HCT116 (cell line): ENCODE results near the gene SLC39A1.

ENCODE experiments used
- CBX3 ChIP-seq: IDR thresholded peaks from 2 replicates; pipeline ENCODE4 v1.6.1; 2012; ENCODE audit warnings: low read depth
- EZH2 ChIP-seq: fragments of 200-600 bp; sonication (generic); IDR thresholded peaks from 2 replicates; pipeline ENCODE4 v1.6.1; 2017; ENCODE audit warnings: antibody characterized with exemption, mixed run types
- EZH2phosphoT487 ChIP-seq: fragments of 200-600 bp; IDR thresholded peaks from 2 replicates; pipeline ENCODE4 v1.6.1; 2018; ENCODE audit warnings: antibody characterized with exemption, borderline replicate concordance
- JUND ChIP-seq: IDR thresholded peaks from 2 replicates; pipeline ENCODE4 v1.6.1; 2012
- POLR2A ChIP-seq: IDR thresholded peaks from 2 replicates; pipeline ENCODE4 v1.7.0; 2011; ENCODE audit warnings: borderline replicate concordance; ENCODE audit not compliant: insufficient read depth, insufficient read length; ENCODE audit errors: extremely low read depth
- YY1 ChIP-seq: IDR thresholded peaks from 2 replicates; pipeline ENCODE4 v1.6.1; 2011; ENCODE audit warnings: low read length, low read depth, moderate library complexity, mild to moderate bottlenecking; ENCODE audit not compliant: insufficient replicate concordance; ENCODE audit errors: extremely low read depth
- TF ChIP-seq, protein P1 (sequence below), 3 experiments: fragments of 200-600 bp in 1 of 3; sonication (generic) in 1 of 3; IDR thresholded peaks in 2 of 3; conservative IDR thresholded peaks in 1 of 3; 2 replicates each; pipeline ENCODE4 v1.5.1; 2012 to 2017; ENCODE audit warnings: low read depth in 2 of 3, low read length in 2 of 3, antibody characterized with exemption in 1 of 3, borderline replicate concordance in 1 of 3, control low read depth in 1 of 3, mild to moderate bottlenecking in 1 of 3, mixed read lengths in 1 of 3, mixed run types in 1 of 3, moderate library complexity in 1 of 3; ENCODE audit not compliant: insufficient read depth in 1 of 3
- TF ChIP-seq, protein P2 (sequence below): IDR thresholded peaks from 2 replicates; pipeline ENCODE4 v1.6.1; 2012; ENCODE audit warnings: low read depth

DNA sequence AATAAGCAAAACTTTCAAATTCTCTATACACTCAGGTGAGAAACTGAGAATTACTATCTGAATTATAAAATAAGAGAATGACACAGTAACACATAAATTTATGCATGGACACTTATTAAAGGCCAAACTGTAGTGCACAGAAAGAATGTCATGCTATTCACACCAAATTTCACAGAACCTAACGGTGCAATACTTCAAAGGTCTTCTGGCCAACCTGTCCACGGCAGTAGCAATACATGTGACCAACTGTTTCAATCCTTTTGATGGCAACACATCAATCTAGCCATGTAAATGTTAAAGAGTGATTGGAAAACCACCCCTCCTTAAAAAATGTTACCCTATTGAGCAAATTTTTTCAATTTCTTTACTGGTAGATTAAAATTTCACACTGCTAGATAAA is 51.0 kb downstream of the SLC39A1 start:
- TF ChIP-seq, protein P1, sequence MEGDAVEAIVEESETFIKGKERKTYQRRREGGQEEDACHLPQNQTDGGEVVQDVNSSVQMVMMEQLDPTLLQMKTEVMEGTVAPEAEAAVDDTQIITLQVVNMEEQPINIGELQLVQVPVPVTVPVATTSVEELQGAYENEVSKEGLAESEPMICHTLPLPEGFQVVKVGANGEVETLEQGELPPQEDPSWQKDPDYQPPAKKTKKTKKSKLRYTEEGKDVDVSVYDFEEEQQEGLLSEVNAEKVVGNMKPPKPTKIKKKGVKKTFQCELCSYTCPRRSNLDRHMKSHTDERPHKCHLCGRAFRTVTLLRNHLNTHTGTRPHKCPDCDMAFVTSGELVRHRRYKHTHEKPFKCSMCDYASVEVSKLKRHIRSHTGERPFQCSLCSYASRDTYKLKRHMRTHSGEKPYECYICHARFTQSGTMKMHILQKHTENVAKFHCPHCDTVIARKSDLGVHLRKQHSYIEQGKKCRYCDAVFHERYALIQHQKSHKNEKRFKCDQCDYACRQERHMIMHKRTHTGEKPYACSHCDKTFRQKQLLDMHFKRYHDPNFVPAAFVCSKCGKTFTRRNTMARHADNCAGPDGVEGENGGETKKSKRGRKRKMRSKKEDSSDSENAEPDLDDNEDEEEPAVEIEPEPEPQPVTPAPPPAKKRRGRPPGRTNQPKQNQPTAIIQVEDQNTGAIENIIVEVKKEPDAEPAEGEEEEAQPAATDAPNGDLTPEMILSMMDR (IDR thresholded peaks at IDR 0.05 in 2 of 3, conservative IDR thresholded peaks at IDR 0.05 in 1 of 3; ENCODE audit: borderline replicate concordance in 1 of 3, insufficient read depth in 1 of 3, low read depth in 2 of 3, low read length in 2 of 3) = no peak
- no peak for TF ChIP-seq EZH2
- TF ChIP-seq, protein P2, sequence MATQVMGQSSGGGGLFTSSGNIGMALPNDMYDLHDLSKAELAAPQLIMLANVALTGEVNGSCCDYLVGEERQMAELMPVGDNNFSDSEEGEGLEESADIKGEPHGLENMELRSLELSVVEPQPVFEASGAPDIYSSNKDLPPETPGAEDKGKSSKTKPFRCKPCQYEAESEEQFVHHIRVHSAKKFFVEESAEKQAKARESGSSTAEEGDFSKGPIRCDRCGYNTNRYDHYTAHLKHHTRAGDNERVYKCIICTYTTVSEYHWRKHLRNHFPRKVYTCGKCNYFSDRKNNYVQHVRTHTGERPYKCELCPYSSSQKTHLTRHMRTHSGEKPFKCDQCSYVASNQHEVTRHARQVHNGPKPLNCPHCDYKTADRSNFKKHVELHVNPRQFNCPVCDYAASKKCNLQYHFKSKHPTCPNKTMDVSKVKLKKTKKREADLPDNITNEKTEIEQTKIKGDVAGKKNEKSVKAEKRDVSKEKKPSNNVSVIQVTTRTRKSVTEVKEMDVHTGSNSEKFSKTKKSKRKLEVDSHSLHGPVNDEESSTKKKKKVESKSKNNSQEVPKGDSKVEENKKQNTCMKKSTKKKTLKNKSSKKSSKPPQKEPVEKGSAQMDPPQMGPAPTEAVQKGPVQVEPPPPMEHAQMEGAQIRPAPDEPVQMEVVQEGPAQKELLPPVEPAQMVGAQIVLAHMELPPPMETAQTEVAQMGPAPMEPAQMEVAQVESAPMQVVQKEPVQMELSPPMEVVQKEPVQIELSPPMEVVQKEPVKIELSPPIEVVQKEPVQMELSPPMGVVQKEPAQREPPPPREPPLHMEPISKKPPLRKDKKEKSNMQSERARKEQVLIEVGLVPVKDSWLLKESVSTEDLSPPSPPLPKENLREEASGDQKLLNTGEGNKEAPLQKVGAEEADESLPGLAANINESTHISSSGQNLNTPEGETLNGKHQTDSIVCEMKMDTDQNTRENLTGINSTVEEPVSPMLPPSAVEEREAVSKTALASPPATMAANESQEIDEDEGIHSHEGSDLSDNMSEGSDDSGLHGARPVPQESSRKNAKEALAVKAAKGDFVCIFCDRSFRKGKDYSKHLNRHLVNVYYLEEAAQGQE = no peak
- TF ChIP-seq POLR2A = no peak
- no peak for TF ChIP-seq YY1
- TF ChIP-seq JUND = no peak
- no peak for TF ChIP-seq EZH2phosphoT487
- TF ChIP-seq CBX3 = no peak
